ENCODE measurements around the gene PDCL3.

DNA sequence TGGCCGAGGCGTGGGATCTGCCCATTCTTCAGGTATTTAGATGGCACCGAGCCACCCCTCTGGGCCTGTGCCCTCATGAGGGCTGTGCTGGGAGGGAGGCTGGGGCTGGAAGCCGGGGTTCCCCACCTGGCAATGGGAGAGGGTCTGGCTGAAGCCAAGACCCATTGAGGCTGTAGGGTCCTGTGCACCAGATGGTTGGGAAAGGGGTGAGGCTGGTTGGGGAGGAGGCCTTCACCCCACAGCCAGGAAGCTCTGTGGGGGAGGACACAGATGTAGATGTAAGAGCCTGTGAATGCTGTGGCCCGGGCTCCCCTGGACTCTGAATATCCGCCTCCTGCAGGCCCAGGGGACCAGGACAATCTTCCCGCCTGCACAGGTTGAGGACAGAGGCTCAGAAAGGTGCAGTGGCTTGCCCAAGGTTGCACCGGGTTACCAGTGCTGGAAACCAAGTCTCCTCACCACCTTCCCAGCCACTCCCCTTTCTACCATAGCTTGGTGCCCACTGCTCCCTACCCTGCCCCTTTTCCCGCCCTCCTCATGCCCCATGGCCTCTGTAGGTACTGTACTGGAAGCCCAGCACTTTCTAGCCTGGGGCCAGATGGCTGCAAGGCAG is 49.7 kb downstream of the PDCL3 start:
- TF ChIP-seq, protein P1, sequence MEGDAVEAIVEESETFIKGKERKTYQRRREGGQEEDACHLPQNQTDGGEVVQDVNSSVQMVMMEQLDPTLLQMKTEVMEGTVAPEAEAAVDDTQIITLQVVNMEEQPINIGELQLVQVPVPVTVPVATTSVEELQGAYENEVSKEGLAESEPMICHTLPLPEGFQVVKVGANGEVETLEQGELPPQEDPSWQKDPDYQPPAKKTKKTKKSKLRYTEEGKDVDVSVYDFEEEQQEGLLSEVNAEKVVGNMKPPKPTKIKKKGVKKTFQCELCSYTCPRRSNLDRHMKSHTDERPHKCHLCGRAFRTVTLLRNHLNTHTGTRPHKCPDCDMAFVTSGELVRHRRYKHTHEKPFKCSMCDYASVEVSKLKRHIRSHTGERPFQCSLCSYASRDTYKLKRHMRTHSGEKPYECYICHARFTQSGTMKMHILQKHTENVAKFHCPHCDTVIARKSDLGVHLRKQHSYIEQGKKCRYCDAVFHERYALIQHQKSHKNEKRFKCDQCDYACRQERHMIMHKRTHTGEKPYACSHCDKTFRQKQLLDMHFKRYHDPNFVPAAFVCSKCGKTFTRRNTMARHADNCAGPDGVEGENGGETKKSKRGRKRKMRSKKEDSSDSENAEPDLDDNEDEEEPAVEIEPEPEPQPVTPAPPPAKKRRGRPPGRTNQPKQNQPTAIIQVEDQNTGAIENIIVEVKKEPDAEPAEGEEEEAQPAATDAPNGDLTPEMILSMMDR (IDR thresholded peaks at IDR 0.05): no peak
- TF ChIP-seq POLR2A (IDR thresholded peaks at IDR 0.05): no peak
